ENCODE data around the gene CEP126.

CEP126 gene

GRCh38 chr11:101923554-101923953 is 8.7 kb downstream of the CEP126 start:
- Histone ChIP-seq H4K20me1 (ENCODE audit: insufficient read depth, low read length) (no peaks in the 10 kb centered on the region), H3K4me3 (ENCODE audit: low read length) (no peak overlapping the region), H3K27me3 (ENCODE audit: low read depth, low read length) (no peaks in the 10 kb centered on the region), H3K9ac (ENCODE audit: low read length) (no peak overlapping the region), H3K4me1 (ENCODE audit: low read length) (no peaks in the 10 kb centered on the region), H2AFZ (ENCODE audit: low read depth, low read length) (no peak overlapping the region), H3K27ac (ENCODE audit: low read length) (no peak overlapping the region), H3K9me3 (ENCODE audit: insufficient read depth, low read length) (no peaks in the 10 kb centered on the region), H3K4me2 (ENCODE audit: low read length) (no peak overlapping the region), H3K79me2 (ENCODE audit: low read length) (no peaks in the 10 kb centered on the region), H3K36me3 (replicated peaks; ENCODE audit: low read depth, low read length) (no peaks in the 10 kb centered on the region)
- TF ChIP-seq CTCF (IDR thresholded peaks at IDR 0.05; ENCODE audit: low read depth, low read length): no peak
- no peak for TF ChIP-seq EZH2phosphoT487 (IDR thresholded peaks at IDR 0.05; ENCODE audit: low read depth)

- no peak overlapping the region for H3K9ac ChIP-seq (ENCODE audit: low read length)
- no peak overlapping the region for H3K4me2 ChIP-seq (ENCODE audit: low read length)
- H3K36me3 ChIP-seq (replicated peaks; ENCODE audit: low read depth, low read length): no peaks in the 10 kb centered on the region
- no peaks in the 10 kb centered on the region for H3K4me1 ChIP-seq (ENCODE audit: low read length)
- TF ChIP-seq EZH2phosphoT487 (IDR thresholded peaks at IDR 0.05; ENCODE audit: low read depth) (no peak), CTCF (IDR thresholded peaks at IDR 0.05; ENCODE audit: low read depth, low read length) (no peak)
- H3K79me2 ChIP-seq (ENCODE audit: low read length): no peaks in the 10 kb centered on the region
- H3K27me3 ChIP-seq (ENCODE audit: low read depth, low read length): no peaks in the 10 kb centered on the region
- no peak overlapping the region for H3K4me3 ChIP-seq (ENCODE audit: low read length)
- no peak overlapping the region for H2AFZ ChIP-seq (ENCODE audit: low read depth, low read length)
- no peaks in the 10 kb centered on the region for H3K9me3 ChIP-seq (ENCODE audit: insufficient read depth, low read length)
- H3K27ac ChIP-seq (ENCODE audit: low read length): no peak overlapping the region
- H4K20me1 ChIP-seq (ENCODE audit: insufficient read depth, low read length): no peaks in the 10 kb centered on the region
These were observed 14.6 kb downstream of the CEP126 start for GRCh38 chr11:101929294-101929915.

DNA sequence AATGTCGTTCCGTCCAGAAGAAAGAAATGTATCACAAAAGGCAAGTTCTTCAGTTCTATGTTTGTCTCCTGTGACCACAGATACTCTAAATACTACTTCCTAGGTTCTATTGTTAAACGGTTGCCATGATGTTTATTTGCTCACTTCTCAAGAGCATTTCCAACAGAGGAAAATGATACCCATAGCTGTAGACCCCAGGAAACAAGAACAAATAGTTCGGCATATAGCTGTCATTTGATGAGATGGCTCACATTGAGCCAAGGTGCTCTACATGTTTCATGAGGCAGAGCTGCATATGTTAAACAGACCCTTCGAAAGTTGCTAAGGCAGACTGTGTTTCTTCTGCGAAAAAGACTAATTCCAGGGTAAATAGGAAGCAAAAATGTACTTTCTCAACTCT is 16.9 kb downstream of the CEP126 start:
- no peak for TF ChIP-seq EZH2phosphoT487 (IDR thresholded peaks at IDR 0.05; ENCODE audit: low read depth)
- TF ChIP-seq CTCF (IDR thresholded peaks at IDR 0.05; ENCODE audit: low read depth, low read length): no peak
- Histone ChIP-seq H3K4me1 (ENCODE audit: low read length) (no peaks in the 10 kb centered on the region), H3K27ac (ENCODE audit: low read length) (no peak overlapping the region), H3K9me3 (ENCODE audit: insufficient read depth, low read length) (no peaks in the 10 kb centered on the region), H3K4me3 (ENCODE audit: low read length) (no peak overlapping the region), H3K36me3 (replicated peaks; ENCODE audit: low read depth, low read length) (no peaks in the 10 kb centered on the region), H4K20me1 (ENCODE audit: insufficient read depth, low read length) (no peaks in the 10 kb centered on the region), H3K27me3 (ENCODE audit: low read depth, low read length) (no peaks in the 10 kb centered on the region), H2AFZ (ENCODE audit: low read depth, low read length) (no peak overlapping the region), H3K9ac (ENCODE audit: low read length) (no peak overlapping the region), H3K4me2 (ENCODE audit: low read length) (no peak overlapping the region), H3K79me2 (ENCODE audit: low read length) (no peaks in the 10 kb centered on the region)

GRCh38 chr11:101940901-101941520 is 26.2 kb downstream of the CEP126 start:
- Histone ChIP-seq H3K36me3 (replicated peaks; ENCODE audit: low read depth, low read length) (no peaks in the 10 kb centered on the region), H3K79me2 (ENCODE audit: low read length) (no peaks in the 10 kb centered on the region), H3K9ac (ENCODE audit: low read length) (no peak overlapping the region), H3K27ac (ENCODE audit: low read length) (no peak overlapping the region), H3K4me2 (ENCODE audit: low read length) (no peak overlapping the region), H3K27me3 (ENCODE audit: low read depth, low read length) (no peaks in the 10 kb centered on the region), H3K4me1 (ENCODE audit: low read length) (peaks cover 15% of the 10 kb centered on the region), H2AFZ (ENCODE audit: low read depth, low read length) (no peak overlapping the region), H3K4me3 (ENCODE audit: low read length) (no peak overlapping the region), H3K9me3 (ENCODE audit: insufficient read depth, low read length) (no peaks in the 10 kb centered on the region), H4K20me1 (ENCODE audit: insufficient read depth, low read length) (no peaks in the 10 kb centered on the region)
- TF ChIP-seq EZH2phosphoT487 (IDR thresholded peaks at IDR 0.05; ENCODE audit: low read depth) (no peak), CTCF (IDR thresholded peaks at IDR 0.05; ENCODE audit: low read depth, low read length) (no peak)

All from OCI-LY3 (cell line).